Fibroblast of skin of right quadriceps (primary cell): ENCODE measurements around the gene EFTUD2.

Experiments
- DNase-seq: peaks from one replicate; pipeline ENCODE4 v3.0.0-alpha.2; 2013

EFTUD2 gene

GRCh38 chr17:44804302-44805089 is 94.7 kb downstream of the EFTUD2 start:
- DNase-seq: peak; percentile 53

- DNase-seq: no peak
Measured at GRCh38 chr17:44801880-44802279, 97.4 kb downstream of the EFTUD2 start.
